Measurements from ENCODE around the gene NELL1. TPM values are rescaled to one million over a fixed set of nuclear protein-coding genes. Genes with fewer than 3 reads are reported as not detected.

The NELL1 gene
- total RNA-seq, 1 experiment from 2014 or later: not detected

DNA sequence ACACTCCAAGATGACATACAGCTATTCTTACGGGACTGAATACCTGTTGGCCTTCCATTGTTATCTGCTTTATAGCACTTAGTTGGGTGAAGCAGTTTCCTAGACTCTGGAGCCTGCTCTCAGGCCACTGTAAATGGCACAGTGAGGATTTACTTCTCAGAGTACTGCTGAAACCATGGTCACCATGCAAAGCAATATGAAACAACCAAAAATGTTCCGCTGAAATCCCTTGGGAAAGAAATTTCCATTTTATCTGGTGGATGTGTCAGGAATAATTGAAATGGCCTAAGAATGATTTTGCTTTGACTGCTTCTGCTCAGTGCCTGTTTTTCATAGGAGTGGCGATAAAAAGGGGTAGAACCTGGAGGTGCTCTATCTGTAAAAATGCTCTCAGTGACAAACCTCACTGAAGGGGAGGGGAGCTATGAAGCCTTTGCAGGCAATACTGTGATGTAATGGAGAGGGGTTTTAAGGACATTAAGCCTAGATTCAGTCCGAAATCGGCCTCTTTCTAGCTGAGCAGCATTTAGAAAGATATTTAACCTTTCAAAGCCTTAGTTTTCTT lies 871.9 kb downstream of the NELL1 start:
- ATAC-seq: no peak
- Histone ChIP-seq H3K4me3 (ENCODE audit: low read depth in 2 of 2, low read length in 2 of 2) (no peak overlapping the region), H3K36me3 (ENCODE audit: control insufficient read depth, insufficient read depth, low read length) (no peaks in the 10 kb centered on the region), H3K9me3 (ENCODE audit: control insufficient read depth, insufficient read depth, low read depth, low read length) (no peaks in the 10 kb centered on the region), H3K4me1 (ENCODE audit: control insufficient read depth, insufficient read depth, low read length) (no peaks in the 10 kb centered on the region), H3K27ac (ENCODE audit: low read length) (no peak overlapping the region), H3K27me3 (ENCODE audit: control insufficient read depth, insufficient read depth, low read length) (no peaks in the 10 kb centered on the region)
- ChIA-PET POLR2A (no interaction called here), CTCF (no interaction called here)
- intact Hi-C loops (cut with micrococcal nuclease; ENCODE audit: unreplicated experiment) (no loop called here), in situ Hi-C loops (cut with HindIII; ENCODE audit: low pct_unique_long_range_greater_than_20kb, low sequenced_read_pairs) (no loop called here)
- DNase-seq (ENCODE audit: low read depth, low spot score): no peak
- BruUV-seq (replicated peaks): no TSS peak
- TF ChIP-seq REST (IDR thresholded peaks at IDR 0.05; ENCODE audit: insufficient read depth in 1 of 2, low read depth in 2 of 2, low read length in 1 of 2) (no peak), TCF7L2 (IDR thresholded peaks at IDR 0.05; ENCODE audit: low read depth, low read length) (no peak), SIN3A (IDR thresholded peaks at IDR 0.05; ENCODE audit: borderline replicate concordance, insufficient read depth, low read depth, low read length) (no peak)
- TF ChIP-seq, protein P1, sequence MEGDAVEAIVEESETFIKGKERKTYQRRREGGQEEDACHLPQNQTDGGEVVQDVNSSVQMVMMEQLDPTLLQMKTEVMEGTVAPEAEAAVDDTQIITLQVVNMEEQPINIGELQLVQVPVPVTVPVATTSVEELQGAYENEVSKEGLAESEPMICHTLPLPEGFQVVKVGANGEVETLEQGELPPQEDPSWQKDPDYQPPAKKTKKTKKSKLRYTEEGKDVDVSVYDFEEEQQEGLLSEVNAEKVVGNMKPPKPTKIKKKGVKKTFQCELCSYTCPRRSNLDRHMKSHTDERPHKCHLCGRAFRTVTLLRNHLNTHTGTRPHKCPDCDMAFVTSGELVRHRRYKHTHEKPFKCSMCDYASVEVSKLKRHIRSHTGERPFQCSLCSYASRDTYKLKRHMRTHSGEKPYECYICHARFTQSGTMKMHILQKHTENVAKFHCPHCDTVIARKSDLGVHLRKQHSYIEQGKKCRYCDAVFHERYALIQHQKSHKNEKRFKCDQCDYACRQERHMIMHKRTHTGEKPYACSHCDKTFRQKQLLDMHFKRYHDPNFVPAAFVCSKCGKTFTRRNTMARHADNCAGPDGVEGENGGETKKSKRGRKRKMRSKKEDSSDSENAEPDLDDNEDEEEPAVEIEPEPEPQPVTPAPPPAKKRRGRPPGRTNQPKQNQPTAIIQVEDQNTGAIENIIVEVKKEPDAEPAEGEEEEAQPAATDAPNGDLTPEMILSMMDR (IDR thresholded peaks at IDR 0.05): no peak

DNA sequence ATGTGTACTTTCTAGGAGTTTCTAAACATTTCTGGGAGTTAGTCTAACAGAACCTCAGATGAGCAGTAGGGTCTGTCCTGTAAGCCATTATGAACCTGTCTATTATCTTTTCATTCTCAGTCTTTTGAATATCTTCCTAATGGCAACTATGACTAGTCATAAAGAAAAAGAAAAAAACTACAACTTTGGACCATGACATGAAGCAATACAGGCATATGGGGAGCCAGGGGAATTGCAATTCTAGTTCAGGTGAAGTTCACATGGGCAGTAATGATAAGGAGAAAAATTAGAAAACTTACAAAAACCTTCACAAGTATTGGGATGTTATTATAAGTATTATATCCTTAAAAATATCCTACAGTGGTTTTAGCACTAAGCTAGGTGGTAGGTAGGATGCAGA lies 874.5 kb downstream of the NELL1 start:
- no peaks in the 10 kb centered on the region for H3K36me3 ChIP-seq (ENCODE audit: control insufficient read depth, insufficient read depth, low read length)
- H3K27me3 ChIP-seq (ENCODE audit: control insufficient read depth, insufficient read depth, low read length): no peaks in the 10 kb centered on the region
- no TSS peak for BruUV-seq (replicated peaks)
- no peaks in the 10 kb centered on the region for H3K9me3 ChIP-seq (ENCODE audit: control insufficient read depth, insufficient read depth, low read depth, low read length)
- intact Hi-C loops (cut with micrococcal nuclease; ENCODE audit: unreplicated experiment) (no loop called here), in situ Hi-C loops (cut with HindIII; ENCODE audit: low pct_unique_long_range_greater_than_20kb, low sequenced_read_pairs) (no loop called here)
- H3K4me3 ChIP-seq (ENCODE audit: low read depth in 2 of 2, low read length in 2 of 2): no peak overlapping the region
- ChIA-PET CTCF (no interaction called here), POLR2A (no interaction called here)
- H3K27ac ChIP-seq (ENCODE audit: low read length): no peak overlapping the region
- H3K4me1 ChIP-seq (ENCODE audit: control insufficient read depth, insufficient read depth, low read length): no peaks in the 10 kb centered on the region
- ATAC-seq (no peak), DNase-seq (ENCODE audit: low read depth, low spot score) (no peak)
- TF ChIP-seq POLR2AphosphoS5 (IDR thresholded peaks at IDR 0.05; ENCODE audit: low read depth, low read length) (no peak), TCF7L2 (IDR thresholded peaks at IDR 0.05; ENCODE audit: low read depth, low read length) (no peak), REST (IDR thresholded peaks at IDR 0.05; ENCODE audit: insufficient read depth in 1 of 2, low read depth in 2 of 2, low read length in 1 of 2) (no peak), SIN3A (IDR thresholded peaks at IDR 0.05; ENCODE audit: borderline replicate concordance, insufficient read depth, low read depth, low read length) (no peak)
- TF ChIP-seq, protein P1 (IDR thresholded peaks at IDR 0.05): no peak
